Muscle of leg (tissue), 11 donors: ENCODE results near the gene BDKRB1. TPM values are rescaled to one million over a fixed set of nuclear protein-coding genes. Genes with fewer than 3 reads are reported as not detected.
A peak's percentile ranks its signal among the peaks of the same experiment; 100 is the strongest.

ENCODE experiments used
- DNase-seq: peaks from one replicate; pipeline ENCODE4 v3.0.0; 2013
- H3K27ac ChIP-seq: one replicate; pipeline ENCODE4 v1.5.1; 2013; ENCODE audit warnings: mild to moderate bottlenecking, low read length, control low read depth
- H3K27me3 ChIP-seq: one replicate; pipeline ENCODE4 v1.6.1; 2013; ENCODE audit warnings: low read length; ENCODE audit not compliant: control insufficient read depth, insufficient read depth
- H3K36me3 ChIP-seq: one replicate; pipeline ENCODE4 v1.6.1; 2013; ENCODE audit warnings: low read length; ENCODE audit not compliant: control insufficient read depth, insufficient read depth
- H3K4me1 ChIP-seq: one replicate; pipeline ENCODE4 v1.6.1; 2013; ENCODE audit warnings: low read length; ENCODE audit not compliant: control insufficient read depth, insufficient read depth
- H3K4me3 ChIP-seq: one replicate; pipeline ENCODE4 v1.5.1; 2013; ENCODE audit warnings: low read length, control low read depth
- H3K9me3 ChIP-seq: replicated peaks from 2 replicates; pipeline ENCODE4 v1.6.1; 2013; ENCODE audit warnings: low read depth, low read length; ENCODE audit not compliant: control insufficient read depth
- WGBS: methylation state at CpG from one replicate; pipeline ENCODE4 v1.1.5; 2013; ENCODE audit warnings: missing lambda C conversion rate; ENCODE audit not compliant: insufficient coverage; 5-methylcytosine and 5-hydroxymethylcytosine counted together
- polyA plus RNA-seq, 8 donors: library from polyadenylated mRNA; unstranded; fragments of 120-200 nt; gene quantifications; one replicate each; pipeline versions ENCODE4 v1.2.1 to v1.2.3, GENCODE V29; 2013; ENCODE audit warnings: inconsistent platforms in 1 of 8, low replicate concordance in 1 of 8; ENCODE audit not compliant: insufficient read length in 8 of 8, insufficient read depth in 1 of 8
- total RNA-seq: library from RNA; stranded (reverse); fragments of 120-200 nt; gene quantifications from one replicate; pipeline ENCODE4 v1.2.4, GENCODE V29; 2013

The BDKRB1 gene
- total and polyA plus RNA-seq, 9 donors: 0.53 to 1.4 (median 0.99) TPM

GRCh38 chr14:96216627-96217026 is 39.4 kb upstream of the BDKRB1 start:
- Histone ChIP-seq H3K36me3 (no peaks in the 10 kb centered on the region), H3K27ac (no peak overlapping the region), H3K4me1 (peaks cover 26% of the 10 kb centered on the region), H3K4me3 (no peak overlapping the region), H3K27me3 (no peaks in the 10 kb centered on the region), H3K9me3 (peaks cover 9% of the 10 kb centered on the region)
- no peak for DNase-seq
- no CpG with 5 or more reads among the region's 1 CpG for WGBS

DNA sequence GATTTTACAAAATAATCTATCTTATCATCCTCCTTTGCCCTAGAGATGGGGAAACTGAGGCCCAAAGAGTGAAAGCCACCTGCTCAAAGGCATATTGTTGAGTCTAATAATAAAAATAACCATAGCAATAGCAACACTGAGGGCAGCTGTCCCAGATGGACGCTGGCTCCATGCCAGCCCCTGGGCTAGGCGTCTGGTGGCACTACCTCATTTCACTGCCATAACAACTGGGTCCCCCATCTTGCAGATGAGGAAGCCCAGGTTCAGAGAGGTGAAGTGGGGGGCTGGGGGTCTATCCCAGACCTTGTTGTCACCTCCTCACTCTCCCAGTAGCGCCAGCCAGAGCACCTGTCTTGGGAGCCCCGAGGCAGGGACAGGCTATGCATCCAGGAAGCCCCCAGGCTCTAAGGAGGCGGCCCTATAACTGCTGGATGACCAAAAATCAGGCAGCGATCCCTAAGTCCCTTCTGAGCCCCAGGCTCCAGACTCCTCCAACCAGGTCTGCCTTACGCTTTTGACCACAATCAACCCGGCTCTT is 38.6 kb upstream of the BDKRB1 start:
- no peak for DNase-seq
- H3K27me3 ChIP-seq: no peaks in the 10 kb centered on the region
- no peak overlapping the region for H3K4me3 ChIP-seq
- no peak overlapping the region for H3K27ac ChIP-seq
- no peaks in the 10 kb centered on the region for H3K36me3 ChIP-seq
- peaks cover 26% of the 10 kb centered on the region for H3K4me1 ChIP-seq
- H3K9me3 ChIP-seq: peaks cover 2% of the 10 kb centered on the region
- WGBS: 79% methylated on average over 6 of the region's 8 CpGs

DNA sequence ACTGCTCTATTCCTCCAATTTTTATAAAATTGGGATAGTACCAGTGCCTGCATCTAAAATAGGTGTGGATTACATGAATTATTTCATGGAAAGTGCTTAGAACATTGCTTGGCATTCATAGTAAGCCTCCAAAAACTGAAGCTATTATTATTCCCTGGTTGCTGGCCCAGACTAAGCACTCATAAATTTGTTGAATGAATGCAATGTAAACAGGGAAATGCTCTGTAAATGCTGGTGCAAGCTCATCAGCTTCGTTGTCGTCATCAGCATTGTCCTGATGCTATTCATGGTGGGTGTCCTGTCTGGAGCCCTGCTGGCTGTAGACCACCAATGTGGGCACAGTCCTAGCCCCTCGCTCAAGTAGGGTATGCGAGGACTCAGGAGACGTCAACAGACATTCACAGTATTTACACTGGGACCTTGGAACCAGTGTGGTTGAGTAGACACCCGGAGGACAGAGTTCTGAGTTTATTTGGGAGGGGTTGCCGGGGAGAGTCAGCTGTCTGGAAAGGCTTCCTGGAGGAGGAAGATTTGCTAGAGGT is 34.8 kb upstream of the BDKRB1 start:
- H3K27me3 ChIP-seq: no peaks in the 10 kb centered on the region
- H3K27ac ChIP-seq: no peak overlapping the region
- peaks cover 25% of the 10 kb centered on the region for H3K4me1 ChIP-seq
- no peak overlapping the region for H3K4me3 ChIP-seq
- H3K9me3 ChIP-seq: no peaks in the 10 kb centered on the region
- no peak for DNase-seq
- 79% methylated on average over 6 of the region's 7 CpGs for WGBS
- H3K36me3 ChIP-seq: no peaks in the 10 kb centered on the region

GRCh38 chr14:96221841-96222240 is 34.2 kb upstream of the BDKRB1 start:
- Histone ChIP-seq H3K9me3 (no peaks in the 10 kb centered on the region), H3K27me3 (no peaks in the 10 kb centered on the region), H3K36me3 (no peaks in the 10 kb centered on the region), H3K27ac (no peak overlapping the region), H3K4me1 (peaks cover 25% of the 10 kb centered on the region), H3K4me3 (no peak overlapping the region)
- 94% methylated on average over 5 of the region's 8 CpGs for WGBS
- DNase-seq: no peak

GRCh38 chr14:96224480-96225096 is 31.4 kb upstream of the BDKRB1 start:
- no peak overlapping the region for H3K4me3 ChIP-seq
- no peaks in the 10 kb centered on the region for H3K36me3 ChIP-seq
- H3K27ac ChIP-seq: peak overlapping the region; percentile 35
- no peak for DNase-seq
- H3K9me3 ChIP-seq: peaks cover 11% of the 10 kb centered on the region
- H3K4me1 ChIP-seq: peaks cover 15% of the 10 kb centered on the region
- 62% methylated on average over 7 of the region's 8 CpGs for WGBS
- no peaks in the 10 kb centered on the region for H3K27me3 ChIP-seq

GRCh38 chr14:96225213-96225612 is 30.8 kb upstream of the BDKRB1 start:
- H3K27me3 ChIP-seq: no peaks in the 10 kb centered on the region
- H3K27ac ChIP-seq: peak overlapping the region; percentile 76
- H3K4me3 ChIP-seq: no peak overlapping the region
- no peak for DNase-seq
- peaks cover 15% of the 10 kb centered on the region for H3K4me1 ChIP-seq
- no peaks in the 10 kb centered on the region for H3K36me3 ChIP-seq
- peaks cover 11% of the 10 kb centered on the region for H3K9me3 ChIP-seq
- WGBS: 89% methylated on average over 3 of the region's 5 CpGs

DNA sequence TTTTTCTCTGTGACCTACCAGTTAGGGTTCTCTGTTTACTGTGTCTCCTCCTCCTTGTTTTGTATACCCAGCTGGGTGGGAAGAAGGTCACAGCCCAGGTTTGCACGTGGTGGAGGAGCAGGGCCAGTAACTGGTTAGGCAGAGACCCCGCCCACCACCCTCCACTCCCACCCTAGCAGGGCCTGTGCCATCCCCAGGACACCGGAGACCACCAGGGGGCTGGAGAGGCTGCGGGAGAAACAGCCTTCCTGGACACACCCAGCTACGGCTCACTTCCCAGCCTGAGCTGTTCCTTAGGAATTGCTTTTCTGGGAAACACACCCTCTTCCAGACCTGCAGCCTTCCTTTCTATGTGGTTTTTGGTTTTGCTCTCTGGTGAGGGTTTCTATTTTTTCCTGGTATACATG is 30.3 kb upstream of the BDKRB1 start:
- Histone ChIP-seq H3K4me1 (peaks cover 15% of the 10 kb centered on the region), H3K4me3 (no peak overlapping the region), H3K36me3 (no peaks in the 10 kb centered on the region), H3K27ac (peak overlapping the region; percentile 76), H3K27me3 (no peaks in the 10 kb centered on the region), H3K9me3 (peaks cover 11% of the 10 kb centered on the region)
- peak; percentile 71 for DNase-seq
- WGBS: 14% methylated on average over 2 of the region's 5 CpGs

- 87% methylated on average over 4 of the region's 7 CpGs for WGBS
Measured at GRCh38 chr14:96227428-96227827, 28.6 kb upstream of the BDKRB1 start.

DNA sequence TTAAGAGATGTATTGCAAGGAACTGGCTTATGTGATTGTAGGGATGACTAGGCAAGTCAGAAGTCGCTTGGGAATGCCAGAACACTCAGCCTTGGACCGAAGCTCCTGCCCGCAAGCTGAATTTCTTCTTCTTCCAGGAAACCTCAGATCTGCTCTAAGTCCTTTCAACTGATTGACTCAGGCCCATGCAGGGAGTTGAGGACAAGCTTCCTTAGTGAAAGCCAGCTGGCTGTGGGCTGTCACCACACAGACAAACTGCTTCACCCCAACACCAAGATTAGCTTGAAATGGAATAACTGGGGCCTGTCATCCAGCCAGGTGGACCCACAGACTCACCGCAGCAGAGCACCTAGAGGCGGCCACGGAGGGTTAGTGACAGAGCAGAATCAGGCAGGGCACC is 26.7 kb upstream of the BDKRB1 start:
- no peak for DNase-seq
- WGBS: 100% methylated on average over 3 of the region's 6 CpGs
- H3K9me3 ChIP-seq: peaks cover 11% of the 10 kb centered on the region
- H3K36me3 ChIP-seq: no peaks in the 10 kb centered on the region
- H3K4me1 ChIP-seq: peaks cover 36% of the 10 kb centered on the region
- H3K27me3 ChIP-seq: no peaks in the 10 kb centered on the region
- no peak overlapping the region for H3K27ac ChIP-seq
- no peak overlapping the region for H3K4me3 ChIP-seq

More at GRCh38 chr14:96227428-96227827, 28.6 kb upstream of the BDKRB1 start:
- no peak overlapping the region for H3K4me3 ChIP-seq
- no peaks in the 10 kb centered on the region for H3K36me3 ChIP-seq
- H3K9me3 ChIP-seq: peaks cover 11% of the 10 kb centered on the region
- no peaks in the 10 kb centered on the region for H3K27me3 ChIP-seq
- DNase-seq: no peak
- H3K4me1 ChIP-seq: peaks cover 26% of the 10 kb centered on the region
- H3K27ac ChIP-seq: no peak overlapping the region

- Histone ChIP-seq H3K9me3 (peaks cover 11% of the 10 kb centered on the region), H3K4me3 (no peak overlapping the region), H3K27ac (peak overlapping the region; percentile 70), H3K4me1 (peaks cover 32% of the 10 kb centered on the region), H3K36me3 (no peaks in the 10 kb centered on the region), H3K27me3 (no peaks in the 10 kb centered on the region)
- no CpG with 5 or more reads among the region's 4 CpGs for WGBS
- peak; percentile 87 for DNase-seq
Measured at GRCh38 chr14:96231056-96231455, 25.0 kb upstream of the BDKRB1 start.
